ENCODE data around the gene PLCD1. TPM values are rescaled to one million over a fixed set of nuclear protein-coding genes. Genes with fewer than 3 reads are reported as not detected.

Gene PLCD1
- total and polyA plus RNA-seq, 2 experiments from 2014 or later, result 18.8 to 21.4 TPM

GRCh38 chr3:38006031-38006430 is 23.4 kb downstream of the PLCD1 start:
- in situ Hi-C loops (cut with MboI), result no loop called here
- no peak overlapping the region for H3K27ac ChIP-seq
- no peaks in the 10 kb centered on the region for H3F3A ChIP-seq (ENCODE audit: insufficient read depth)
- H3K4me1 ChIP-seq (ENCODE audit: insufficient read depth), result no peaks in the 10 kb centered on the region
- no peaks in the 10 kb centered on the region for H3K9me3 ChIP-seq (ENCODE audit: low read depth)
- no peak overlapping the region for H3K4me3 ChIP-seq
- no peak overlapping the region for H3K9ac ChIP-seq
- no peak for TF ChIP-seq EZH2 (IDR thresholded peaks at IDR 0.05; ENCODE audit: insufficient read depth, poor library complexity, severe bottlenecking)
- TF ChIP-seq EZH2phosphoT487 (IDR thresholded peaks at IDR 0.05; ENCODE audit: insufficient read depth, low read depth), result no peak
- WGBS, 2 experiments (ENCODE audit: low coverage in 1 of 2, low lambda C conversion rate in 2 of 2, missing lambda C conversion rate in 2 of 2), result 84 to 86% methylated on average over 5 of the region's 5 CpGs
- no peak for DNase-seq
- no peak overlapping the region for H2AFZ ChIP-seq
- H3K27me3 ChIP-seq (replicated peaks; ENCODE audit: insufficient read depth), result no peaks in the 10 kb centered on the region
- no peak overlapping the region for H3K4me2 ChIP-seq (ENCODE audit: unreplicated experiment)
- no peaks in the 10 kb centered on the region for H3K9me2 ChIP-seq (ENCODE audit: insufficient read depth)
- H3K79me2 ChIP-seq (ENCODE audit: insufficient read depth), result no peaks in the 10 kb centered on the region
- H4K20me1 ChIP-seq (ENCODE audit: insufficient read depth), result no peaks in the 10 kb centered on the region
- no peaks in the 10 kb centered on the region for H3K36me3 ChIP-seq (ENCODE audit: low read depth)

GRCh38 chr3:38005076-38006020 is 24.1 kb downstream of the PLCD1 start:
- Histone ChIP-seq H3K9me2 (ENCODE audit: insufficient read depth) (no peaks in the 10 kb centered on the region), H3K9ac (no peak overlapping the region), H3K27ac (no peak overlapping the region), H3K4me3 (no peak overlapping the region), H4K20me1 (ENCODE audit: insufficient read depth) (no peaks in the 10 kb centered on the region), H3K4me1 (ENCODE audit: insufficient read depth) (no peaks in the 10 kb centered on the region), H3K4me2 (ENCODE audit: unreplicated experiment) (no peak overlapping the region), H3K79me2 (ENCODE audit: insufficient read depth) (no peaks in the 10 kb centered on the region), H3F3A (ENCODE audit: insufficient read depth) (no peaks in the 10 kb centered on the region), H2AFZ (no peak overlapping the region), H3K9me3 (ENCODE audit: low read depth) (no peaks in the 10 kb centered on the region), H3K36me3 (ENCODE audit: low read depth) (no peaks in the 10 kb centered on the region), H3K27me3 (replicated peaks; ENCODE audit: insufficient read depth) (no peaks in the 10 kb centered on the region)
- in situ Hi-C loops (cut with MboI), result no loop called here
- no peak for TF ChIP-seq EZH2phosphoT487 (IDR thresholded peaks at IDR 0.05; ENCODE audit: insufficient read depth, low read depth)
- no peak for TF ChIP-seq EZH2 (IDR thresholded peaks at IDR 0.05; ENCODE audit: insufficient read depth, poor library complexity, severe bottlenecking)
- DNase-seq, result no peak
- 49% methylated on average over 15 of the region's 15 CpGs for WGBS, 2 experiments (ENCODE audit: low coverage in 1 of 2, low lambda C conversion rate in 2 of 2, missing lambda C conversion rate in 2 of 2)

GRCh38 chr3:38004415-38005075 is 24.9 kb downstream of the PLCD1 start:
- Histone ChIP-seq H3K79me2 (ENCODE audit: insufficient read depth) (no peaks in the 10 kb centered on the region), H3K4me1 (ENCODE audit: insufficient read depth) (no peaks in the 10 kb centered on the region), H3K36me3 (ENCODE audit: low read depth) (no peaks in the 10 kb centered on the region), H3K27ac (no peak overlapping the region), H3K4me3 (no peak overlapping the region), H3K27me3 (replicated peaks; ENCODE audit: insufficient read depth) (no peaks in the 10 kb centered on the region), H2AFZ (no peak overlapping the region), H3K9me2 (ENCODE audit: insufficient read depth) (no peaks in the 10 kb centered on the region), H3K9ac (no peak overlapping the region), H4K20me1 (ENCODE audit: insufficient read depth) (no peaks in the 10 kb centered on the region), H3K9me3 (ENCODE audit: low read depth) (no peaks in the 10 kb centered on the region), H3F3A (ENCODE audit: insufficient read depth) (no peaks in the 10 kb centered on the region), H3K4me2 (ENCODE audit: unreplicated experiment) (no peak overlapping the region)
- DNase-seq, result peak; percentile 82
- WGBS, 2 experiments (ENCODE audit: low coverage in 1 of 2, low lambda C conversion rate in 2 of 2, missing lambda C conversion rate in 2 of 2), result 42 to 44% methylated on average over 14 of the region's 14 CpGs
- in situ Hi-C loops (cut with MboI), result no loop called here
- TF ChIP-seq EZH2phosphoT487 (IDR thresholded peaks at IDR 0.05; ENCODE audit: insufficient read depth, low read depth), result no peak
- no peak for TF ChIP-seq EZH2 (IDR thresholded peaks at IDR 0.05; ENCODE audit: insufficient read depth, poor library complexity, severe bottlenecking)

- in situ Hi-C loops (cut with MboI), result no loop called here
- no peak for DNase-seq
- H3K9me2 ChIP-seq (ENCODE audit: insufficient read depth), result no peaks in the 10 kb centered on the region
- no peak overlapping the region for H2AFZ ChIP-seq
- H3K4me2 ChIP-seq (ENCODE audit: unreplicated experiment), result no peak overlapping the region
- WGBS, 2 experiments (ENCODE audit: low coverage in 1 of 2, low lambda C conversion rate in 2 of 2, missing lambda C conversion rate in 2 of 2), result 59 to 67% methylated on average over 11 of the region's 11 CpGs
- no peaks in the 10 kb centered on the region for H3K36me3 ChIP-seq (ENCODE audit: low read depth)
- TF ChIP-seq EZH2 (IDR thresholded peaks at IDR 0.05; ENCODE audit: insufficient read depth, poor library complexity, severe bottlenecking) (no peak), EZH2phosphoT487 (IDR thresholded peaks at IDR 0.05; ENCODE audit: insufficient read depth, low read depth) (no peak)
- no peaks in the 10 kb centered on the region for H4K20me1 ChIP-seq (ENCODE audit: insufficient read depth)
- H3K4me1 ChIP-seq (ENCODE audit: insufficient read depth), result no peaks in the 10 kb centered on the region
- no peaks in the 10 kb centered on the region for H3K79me2 ChIP-seq (ENCODE audit: insufficient read depth)
- H3K27me3 ChIP-seq (replicated peaks; ENCODE audit: insufficient read depth), result no peaks in the 10 kb centered on the region
- H3K4me3 ChIP-seq, result no peak overlapping the region
- H3K9me3 ChIP-seq (ENCODE audit: low read depth), result no peaks in the 10 kb centered on the region
- H3F3A ChIP-seq (ENCODE audit: insufficient read depth), result no peaks in the 10 kb centered on the region
- no peak overlapping the region for H3K27ac ChIP-seq
- no peak overlapping the region for H3K9ac ChIP-seq
Observed at GRCh38 chr3:38003817-38004414, 25.5 kb downstream of the PLCD1 start.

Measured in GM23248 (cell line).